Measurements from ENCODE around the gene EP400. TPM values are rescaled to one million over a fixed set of nuclear protein-coding genes. Genes with fewer than 3 reads are reported as not detected.

EP400 gene
- total and polyA plus RNA-seq, 9 of the 15 experiments (the other 6 are each of a cell fraction or from before 2014, with no cell fraction given), result 4.5 to 58.0 (median 7.0) TPM

DNA sequence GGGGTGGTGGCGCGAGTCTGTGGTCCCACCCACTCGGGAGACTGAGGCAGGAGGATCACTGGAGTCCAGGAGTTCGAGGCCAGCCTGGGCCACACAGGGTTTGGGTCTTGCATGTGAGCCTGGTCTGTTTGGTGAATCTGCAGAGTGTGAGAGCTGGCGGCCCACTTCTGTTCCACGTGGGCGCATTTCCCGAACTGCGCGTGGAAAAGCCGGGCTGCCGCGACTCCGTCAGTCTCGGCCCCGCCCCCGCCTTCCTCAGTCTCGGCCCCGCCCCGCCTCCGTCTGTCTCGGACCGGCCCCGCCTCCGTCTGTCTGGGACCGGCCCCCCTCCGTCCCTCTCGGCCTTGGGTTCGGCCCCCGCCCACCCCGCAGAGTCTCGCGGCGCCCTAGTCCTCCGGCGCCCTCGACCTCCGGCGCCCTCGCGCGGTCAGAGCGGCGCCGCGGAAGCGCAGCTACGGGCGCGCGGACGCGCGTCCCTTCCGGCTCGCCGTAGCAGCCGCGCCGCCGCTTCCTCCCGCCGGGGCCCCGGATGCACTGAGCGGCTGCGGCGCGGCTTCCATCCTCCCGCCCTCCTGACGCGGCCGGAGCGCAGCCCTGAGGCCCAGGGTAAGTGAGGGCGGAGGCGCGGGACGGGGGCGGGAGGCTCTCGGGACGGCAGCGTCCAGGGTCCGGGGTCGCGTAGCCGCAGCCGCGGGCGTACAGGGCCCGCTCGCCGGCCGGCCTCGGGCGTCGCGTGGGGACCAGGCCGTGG, at the start of gene EP400 (continued):
- TF ChIP-seq ZBTB26 (CRISPR knock-in tag; IDR thresholded peaks at IDR 0.05), result no peak
- no peak for TF ChIP-seq TCFL5 (CRISPR knock-in tag; conservative IDR thresholded peaks at IDR 0.05)
- TF ChIP-seq SIRT6 (IDR thresholded peaks at IDR 0.05; ENCODE audit: low read depth, low read length), result no peak
- TF ChIP-seq ARID2 (IDR thresholded peaks at IDR 0.05), result no peak
- no peak for TF ChIP-seq DMBX1 (CRISPR knock-in tag; IDR thresholded peaks at IDR 0.05; ENCODE audit: borderline replicate concordance)
- TF ChIP-seq RCOR1 (IDR thresholded peaks at IDR 0.05; ENCODE audit: borderline replicate concordance in 1 of 2, low read depth in 2 of 2, low read length in 2 of 2), result peak in 1 of 2 experiments; percentile 50; a peak in 1 of 4 replicates
- TF ChIP-seq YY1 (IDR thresholded peaks at IDR 0.05; ENCODE audit: borderline replicate concordance in 1 of 3, control insufficient read depth in 1 of 3, extremely low read depth in 1 of 3, insufficient read depth in 3 of 3, insufficient read length in 1 of 3, insufficient replicate concordance in 2 of 3, low read depth in 1 of 3, low read length in 2 of 3), result peak in 2 of 3 experiments; percentile 57 to 79
- 0 out of 2 replicates have a peak, but pooled peaks have one; percentile 44 for TF ChIP-seq ZNF695 (CRISPR knock-in tag; IDR thresholded peaks at IDR 0.05)
- TF ChIP-seq HSF4 (CRISPR knock-in tag; IDR thresholded peaks at IDR 0.05; ENCODE audit: borderline replicate concordance), result no peak
- TF ChIP-seq CTBP1 (IDR thresholded peaks at IDR 0.05; ENCODE audit: borderline replicate concordance), result peak; percentile 98
- TF ChIP-seq ETS1 (conservative IDR thresholded peaks at IDR 0.05; ENCODE audit: control insufficient read depth, low read depth, low read length), result peak; percentile 45; the same call in 1 of the 2 replicates
- TF ChIP-seq HMG20B (CRISPR knock-in tag; IDR thresholded peaks at IDR 0.05), result no peak
- TF ChIP-seq SRSF7 (optimal IDR thresholded peaks at IDR 0.05; ENCODE audit: low read depth, low read length), result no peak
- TF ChIP-seq, protein P1, sequence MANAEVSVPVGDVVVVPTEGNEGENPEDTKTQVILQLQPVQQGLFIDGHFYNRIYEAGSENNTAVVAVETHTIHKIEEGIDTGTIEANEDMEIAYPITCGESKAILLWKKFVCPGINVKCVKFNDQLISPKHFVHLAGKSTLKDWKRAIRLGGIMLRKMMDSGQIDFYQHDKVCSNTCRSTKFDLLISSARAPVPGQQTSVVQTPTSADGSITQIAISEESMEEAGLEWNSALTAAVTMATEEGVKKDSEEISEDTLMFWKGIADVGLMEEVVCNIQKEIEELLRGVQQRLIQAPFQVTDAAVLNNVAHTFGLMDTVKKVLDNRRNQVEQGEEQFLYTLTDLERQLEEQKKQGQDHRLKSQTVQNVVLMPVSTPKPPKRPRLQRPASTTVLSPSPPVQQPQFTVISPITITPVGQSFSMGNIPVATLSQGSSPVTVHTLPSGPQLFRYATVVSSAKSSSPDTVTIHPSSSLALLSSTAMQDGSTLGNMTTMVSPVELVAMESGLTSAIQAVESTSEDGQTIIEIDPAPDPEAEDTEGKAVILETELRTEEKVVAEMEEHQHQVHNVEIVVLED (CRISPR knock-in tag; IDR thresholded peaks at IDR 0.05), result peak; percentile 76
- TF ChIP-seq, protein P2, sequence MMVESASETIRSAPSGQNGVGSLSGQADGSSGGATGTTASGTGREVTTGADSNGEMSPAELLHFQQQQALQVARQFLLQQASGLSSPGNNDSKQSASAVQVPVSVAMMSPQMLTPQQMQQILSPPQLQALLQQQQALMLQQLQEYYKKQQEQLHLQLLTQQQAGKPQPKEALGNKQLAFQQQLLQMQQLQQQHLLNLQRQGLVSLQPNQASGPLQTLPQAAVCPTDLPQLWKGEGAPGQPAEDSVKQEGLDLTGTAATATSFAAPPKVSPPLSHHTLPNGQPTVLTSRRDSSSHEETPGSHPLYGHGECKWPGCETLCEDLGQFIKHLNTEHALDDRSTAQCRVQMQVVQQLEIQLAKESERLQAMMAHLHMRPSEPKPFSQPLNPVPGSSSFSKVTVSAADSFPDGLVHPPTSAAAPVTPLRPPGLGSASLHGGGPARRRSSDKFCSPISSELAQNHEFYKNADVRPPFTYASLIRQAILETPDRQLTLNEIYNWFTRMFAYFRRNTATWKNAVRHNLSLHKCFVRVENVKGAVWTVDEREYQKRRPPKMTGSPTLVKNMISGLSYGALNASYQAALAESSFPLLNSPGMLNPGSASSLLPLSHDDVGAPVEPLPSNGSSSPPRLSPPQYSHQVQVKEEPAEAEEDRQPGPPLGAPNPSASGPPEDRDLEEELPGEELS (CRISPR knock-in tag; IDR thresholded peaks at IDR 0.05; ENCODE audit: borderline replicate concordance), result 0 out of 2 replicates have a peak, but pooled peaks have one; percentile 30
- no peak for TF ChIP-seq GATA2 (CRISPR knock-in tag; IDR thresholded peaks at IDR 0.05)
- TF ChIP-seq MAFK (IDR thresholded peaks at IDR 0.05; ENCODE audit: low read length), result no peak
